ENCODE results near the gene HSP90AB1.

HSP90AB1 gene

DNA sequence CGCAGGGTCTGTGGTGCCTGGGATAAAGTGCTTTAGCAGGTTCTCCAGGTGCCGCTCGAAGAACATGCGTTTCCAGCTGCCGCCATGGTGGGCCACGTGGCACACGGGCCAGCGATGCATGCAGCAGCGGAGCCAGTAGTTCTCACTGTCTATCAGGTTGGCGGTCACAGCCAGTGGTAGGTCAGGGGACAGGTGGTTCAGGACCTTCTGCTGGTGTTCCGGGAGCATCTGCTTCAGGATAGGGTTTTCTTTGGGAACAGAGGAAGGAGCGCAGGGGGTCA, 39.3 kb downstream of the HSP90AB1 start:
- no peak for DNase-seq (ENCODE audit: low read depth in 2 of 2)

DNA sequence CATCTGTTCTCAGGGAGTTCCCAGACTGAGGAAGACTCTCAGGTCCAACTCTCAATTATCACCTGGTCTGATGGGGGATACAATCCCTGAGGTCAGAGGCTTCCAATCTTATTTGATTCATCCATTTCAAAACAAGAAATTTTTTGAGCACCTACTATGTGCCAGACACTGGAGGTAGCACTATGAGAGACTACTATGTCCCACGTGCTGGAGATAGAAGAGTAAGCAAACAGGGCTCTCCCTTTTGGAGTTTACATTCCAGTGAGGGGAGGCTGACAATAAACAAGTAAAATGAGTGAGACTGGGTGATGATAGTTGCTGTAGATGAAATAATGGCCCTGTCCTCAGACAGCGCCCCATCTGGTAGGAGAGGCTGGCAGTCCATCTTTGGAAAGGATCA, 39.8 kb downstream of the HSP90AB1 start:
- DNase-seq (ENCODE audit: low read depth in 2 of 2): no peak

DNA sequence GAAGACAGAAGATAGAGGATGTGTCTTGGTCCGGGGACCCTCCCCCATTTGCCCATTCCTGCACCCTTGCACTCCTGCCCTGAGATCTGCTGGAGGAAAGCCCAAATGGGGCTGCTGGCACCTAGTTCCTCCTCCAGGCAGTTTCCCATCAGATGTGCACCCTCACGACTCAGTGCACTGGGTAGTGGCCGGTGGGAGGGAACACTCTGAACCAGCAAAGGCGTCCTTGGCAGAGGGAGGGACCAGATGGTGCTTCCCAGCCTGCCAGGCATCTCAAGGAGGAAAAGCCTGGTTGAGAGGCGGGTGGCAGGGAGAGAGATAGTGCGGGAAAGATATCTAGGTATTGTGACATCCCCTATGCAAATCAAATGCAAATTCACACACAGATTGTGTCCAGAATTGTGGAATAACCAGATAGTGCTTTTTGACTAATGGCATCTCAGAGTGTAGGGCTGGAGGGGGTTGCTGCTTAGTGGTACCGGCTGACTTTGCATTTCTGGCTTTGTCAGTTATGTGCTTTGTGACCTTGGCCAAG, 42.9 kb downstream of the HSP90AB1 start:
- DNase-seq (ENCODE audit: low read depth in 2 of 2): no peak

DNA sequence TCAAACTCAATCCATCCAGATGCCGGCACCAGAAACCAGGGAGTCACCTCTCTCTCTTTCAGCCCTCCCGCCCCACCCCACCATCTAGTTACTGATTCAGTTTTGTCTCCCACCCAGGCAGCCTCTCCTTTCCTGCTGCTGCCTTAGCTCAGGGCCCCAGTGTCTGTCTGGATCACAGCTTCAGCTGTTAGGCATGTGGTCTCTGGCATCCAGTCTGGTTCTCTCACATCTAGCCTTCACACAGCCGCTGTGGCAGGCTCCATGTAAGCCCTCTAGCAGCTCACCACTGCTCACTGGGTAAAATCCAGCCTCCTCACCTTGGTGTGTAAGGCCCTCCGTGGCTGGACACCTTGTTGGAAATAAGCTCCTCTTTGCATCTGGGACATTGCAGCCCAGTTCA, 44.9 kb downstream of the HSP90AB1 start:
- DNase-seq (ENCODE audit: low read depth in 2 of 2): no peak

DNA sequence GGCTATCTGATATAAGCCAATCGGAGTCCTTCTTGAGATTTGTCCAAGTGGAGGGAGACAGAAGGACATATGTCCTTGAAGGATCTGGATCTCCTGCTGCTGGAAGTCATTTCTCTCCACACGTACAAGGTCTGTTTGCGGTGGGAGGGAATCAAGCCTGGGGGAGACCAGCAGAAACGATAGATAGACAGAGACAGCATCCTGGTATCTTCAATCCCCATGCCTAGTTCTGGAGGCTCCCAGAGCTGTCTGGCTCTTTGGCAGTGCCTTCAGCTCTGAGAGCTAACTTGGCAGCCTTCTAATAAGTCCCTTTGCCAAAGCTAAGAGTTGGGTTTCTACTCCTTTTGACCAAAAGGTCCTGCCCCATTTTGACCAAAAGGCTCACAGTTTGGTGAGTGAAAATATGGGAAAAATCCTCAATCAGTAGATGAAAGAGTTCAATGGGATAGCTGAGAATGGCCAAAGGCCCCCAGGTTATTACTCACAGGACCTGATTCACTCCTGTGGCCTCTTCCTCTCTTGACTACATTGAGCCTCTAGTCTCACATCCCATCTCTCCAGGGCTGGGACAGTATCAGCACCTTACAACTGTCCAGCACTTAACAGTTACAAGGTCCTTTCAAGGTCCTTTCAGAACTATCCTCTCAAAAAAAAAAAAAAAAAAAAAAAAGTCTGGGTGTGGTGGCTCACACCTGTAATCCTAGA, 45.9 kb downstream of the HSP90AB1 start:
- no peak for DNase-seq (ENCODE audit: low read depth in 2 of 2)

GRCh38 chr6:44294832-44295791, 48.2 kb downstream of the HSP90AB1 start:
- no peak for DNase-seq (ENCODE audit: low read depth in 2 of 2)

- peak; percentile 27 to 31 for DNase-seq (ENCODE audit: low read depth in 2 of 2)
These were observed 50.5 kb downstream of the HSP90AB1 start for GRCh38 chr6:44297063-44298038.

DNA sequence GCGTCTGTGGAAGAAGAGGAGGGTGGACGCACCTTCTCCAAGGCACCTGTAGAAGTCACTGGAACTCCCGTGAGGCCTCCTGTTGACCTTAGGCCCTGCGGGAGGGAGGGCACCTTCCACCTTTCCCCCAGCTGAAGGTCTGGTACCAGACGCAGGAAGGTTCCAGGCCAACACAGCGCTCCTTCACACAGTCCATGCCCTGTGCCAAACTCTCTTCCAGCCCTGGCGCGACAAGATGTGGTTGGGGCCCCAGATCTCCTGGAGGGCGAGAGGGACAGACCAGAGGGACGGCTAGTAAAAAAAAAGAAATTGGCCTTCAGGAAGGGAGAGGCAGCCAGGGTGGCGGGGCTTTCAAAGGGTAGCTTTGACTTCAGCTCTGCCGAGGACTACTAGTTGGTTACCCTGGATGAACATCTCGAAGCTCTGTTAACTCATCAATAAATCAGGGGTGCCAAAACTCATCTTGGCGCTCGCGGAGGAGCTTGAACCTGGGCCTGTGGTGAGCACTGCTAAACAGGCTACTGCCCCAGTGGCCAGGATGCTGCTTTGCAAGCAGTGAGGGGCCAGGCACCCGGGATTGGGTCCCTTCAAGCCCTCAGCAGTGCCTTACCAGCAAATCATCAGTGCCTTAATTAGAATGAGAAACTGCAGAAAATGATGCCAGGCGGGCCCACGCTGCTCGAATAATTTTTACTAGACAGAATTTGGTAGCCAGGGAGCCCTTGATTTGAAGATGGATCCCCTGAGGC, 51.3 kb downstream of the HSP90AB1 start:
- DNase-seq (ENCODE audit: low read depth in 2 of 2): no peak

GRCh38 chr6:44298864-44299263, 52.0 kb downstream of the HSP90AB1 start:
- DNase-seq (ENCODE audit: low read depth in 2 of 2): no peak

- DNase-seq (ENCODE audit: low read depth in 2 of 2): no peak
These were observed 53.5 kb downstream of the HSP90AB1 start for GRCh38 chr6:44300292-44300823.

DNA sequence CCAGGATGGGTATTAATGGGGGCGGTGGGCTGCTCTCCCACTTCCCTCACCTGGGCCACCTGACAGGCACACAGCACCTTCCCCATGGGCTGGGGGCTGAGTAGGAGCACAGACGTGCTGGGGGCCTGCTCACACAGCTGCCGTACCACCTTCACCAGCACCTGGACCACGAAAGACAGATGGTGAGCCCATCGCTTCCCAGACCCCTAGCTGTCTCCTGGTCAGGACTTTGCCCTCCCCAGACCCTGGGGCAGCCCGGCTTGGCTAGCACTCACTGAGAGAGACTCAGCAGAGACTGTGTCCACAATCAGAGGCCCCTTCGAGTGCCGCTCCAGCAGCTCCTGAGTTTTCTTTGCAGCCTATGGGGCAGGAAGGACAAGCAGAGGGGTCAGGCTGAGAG, 54.2 kb downstream of the HSP90AB1 start:
- DNase-seq (ENCODE audit: low read depth in 2 of 2): no peak

GRCh38 chr6:44301782-44302564, 55.1 kb downstream of the HSP90AB1 start:
- DNase-seq (ENCODE audit: low read depth in 2 of 2): no peak

- no peak for DNase-seq (ENCODE audit: low read depth in 2 of 2)
These were observed 56.0 kb downstream of the HSP90AB1 start for GRCh38 chr6:44302856-44303255.
